ENCODE results near the gene IL12RB1.

Gene IL12RB1

DNA sequence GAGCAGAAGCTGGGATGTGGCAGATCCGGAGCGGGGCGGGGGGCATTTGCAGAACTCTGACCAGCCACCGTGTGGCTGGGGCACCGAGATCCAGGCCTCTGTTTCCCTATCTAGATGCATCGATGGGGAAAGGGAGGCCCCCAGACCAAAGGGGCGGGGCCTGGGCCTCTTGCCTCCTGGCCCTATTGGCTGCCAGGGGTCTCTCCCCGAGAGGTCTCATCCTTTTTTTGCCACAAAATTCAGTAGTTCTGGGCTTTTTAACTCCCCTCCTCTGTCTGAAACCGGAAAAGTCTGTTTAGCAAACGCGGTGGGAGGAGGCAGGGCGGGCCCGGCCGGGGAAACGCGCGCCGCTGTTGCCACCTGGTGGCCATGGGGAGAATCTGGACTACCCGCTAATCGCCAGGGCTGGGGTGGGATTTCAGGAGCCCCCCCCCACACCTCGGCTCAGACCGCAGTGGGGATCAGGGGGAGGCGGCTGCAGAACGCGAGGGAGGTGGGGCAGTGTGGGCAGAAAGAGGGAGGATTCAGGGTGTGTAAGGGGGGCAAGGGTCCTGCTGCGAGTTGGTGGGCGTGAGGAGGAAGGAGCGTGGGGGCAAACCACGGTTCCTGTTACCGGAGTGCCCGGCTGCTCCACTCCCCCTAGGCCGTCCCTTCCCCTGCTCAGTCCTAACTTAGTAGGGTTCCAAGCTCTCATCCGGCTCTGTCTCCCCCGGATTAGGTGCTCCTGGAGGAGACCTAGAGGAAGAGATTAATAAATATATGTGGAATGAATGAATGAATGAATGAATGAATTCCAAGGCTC is 28.3 kb downstream of the IL12RB1 start:
- H3K4me3 ChIP-seq (ENCODE audit: low read depth, low read length), result peak overlapping the region; percentile 32
- TF ChIP-seq, protein P1, sequence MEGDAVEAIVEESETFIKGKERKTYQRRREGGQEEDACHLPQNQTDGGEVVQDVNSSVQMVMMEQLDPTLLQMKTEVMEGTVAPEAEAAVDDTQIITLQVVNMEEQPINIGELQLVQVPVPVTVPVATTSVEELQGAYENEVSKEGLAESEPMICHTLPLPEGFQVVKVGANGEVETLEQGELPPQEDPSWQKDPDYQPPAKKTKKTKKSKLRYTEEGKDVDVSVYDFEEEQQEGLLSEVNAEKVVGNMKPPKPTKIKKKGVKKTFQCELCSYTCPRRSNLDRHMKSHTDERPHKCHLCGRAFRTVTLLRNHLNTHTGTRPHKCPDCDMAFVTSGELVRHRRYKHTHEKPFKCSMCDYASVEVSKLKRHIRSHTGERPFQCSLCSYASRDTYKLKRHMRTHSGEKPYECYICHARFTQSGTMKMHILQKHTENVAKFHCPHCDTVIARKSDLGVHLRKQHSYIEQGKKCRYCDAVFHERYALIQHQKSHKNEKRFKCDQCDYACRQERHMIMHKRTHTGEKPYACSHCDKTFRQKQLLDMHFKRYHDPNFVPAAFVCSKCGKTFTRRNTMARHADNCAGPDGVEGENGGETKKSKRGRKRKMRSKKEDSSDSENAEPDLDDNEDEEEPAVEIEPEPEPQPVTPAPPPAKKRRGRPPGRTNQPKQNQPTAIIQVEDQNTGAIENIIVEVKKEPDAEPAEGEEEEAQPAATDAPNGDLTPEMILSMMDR (IDR thresholded peaks at IDR 0.05), result peak; percentile 98

DNA sequence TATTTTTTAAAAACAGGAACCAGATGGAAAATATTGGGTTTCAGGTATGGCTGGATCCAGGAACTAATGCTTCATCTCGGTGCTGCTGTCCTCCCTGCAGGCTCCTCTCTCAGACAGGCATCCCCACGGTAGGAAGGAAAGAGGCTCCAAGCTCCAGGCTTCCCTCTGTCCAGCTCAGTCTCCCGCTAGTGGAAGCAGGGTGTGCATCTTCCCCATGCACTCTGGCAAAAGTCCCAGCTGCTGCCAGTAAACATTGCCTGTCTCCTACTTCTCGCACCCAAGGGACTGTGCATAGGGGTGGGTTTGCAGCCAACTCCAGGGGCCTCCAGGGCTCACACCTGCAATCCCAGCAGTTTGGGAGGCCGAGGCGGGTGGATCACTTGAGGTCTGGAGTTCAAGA is 29.2 kb downstream of the IL12RB1 start:
- H3K9me3 ChIP-seq (ENCODE audit: control insufficient read depth, low read length), result no peaks in the 10 kb centered on the region
- no peaks in the 10 kb centered on the region for H3K27me3 ChIP-seq (ENCODE audit: control insufficient read depth, insufficient read depth, low read length)
- peak overlapping the region; percentile 88 for H3K27ac ChIP-seq
- TF ChIP-seq, protein P1 (IDR thresholded peaks at IDR 0.05), result no peak
- H3K4me1 ChIP-seq, result peaks cover 15% of the 10 kb centered on the region
- H3K4me3 ChIP-seq (ENCODE audit: low read depth, low read length), result no peak overlapping the region
- no peak overlapping the region for H3K9ac ChIP-seq
- no peaks in the 10 kb centered on the region for H3K79me2 ChIP-seq
- H3K36me3 ChIP-seq (ENCODE audit: control insufficient read depth, insufficient read depth, low read length), result no peaks in the 10 kb centered on the region
- H2AFZ ChIP-seq, result peak overlapping the region; percentile 93
- no peak overlapping the region for H3K4me2 ChIP-seq (ENCODE audit: low read length)

More for the DNA sequence above, 28.3 kb downstream of the IL12RB1 start:
- H3K9me3 ChIP-seq (ENCODE audit: control insufficient read depth, low read length), result no peaks in the 10 kb centered on the region
- H3K4me1 ChIP-seq, result peaks cover 9% of the 10 kb centered on the region
- H3K27ac ChIP-seq, result peak overlapping the region; percentile 88
- peak overlapping the region; percentile 93 for H2AFZ ChIP-seq
- peak overlapping the region; percentile 65 for H3K4me2 ChIP-seq (ENCODE audit: low read length)
- H3K9ac ChIP-seq, result no peak overlapping the region
- H3K27me3 ChIP-seq (ENCODE audit: control insufficient read depth, insufficient read depth, low read length), result no peaks in the 10 kb centered on the region
- H3K36me3 ChIP-seq (ENCODE audit: control insufficient read depth, insufficient read depth, low read length), result no peaks in the 10 kb centered on the region
- no peaks in the 10 kb centered on the region for H3K79me2 ChIP-seq

DNA sequence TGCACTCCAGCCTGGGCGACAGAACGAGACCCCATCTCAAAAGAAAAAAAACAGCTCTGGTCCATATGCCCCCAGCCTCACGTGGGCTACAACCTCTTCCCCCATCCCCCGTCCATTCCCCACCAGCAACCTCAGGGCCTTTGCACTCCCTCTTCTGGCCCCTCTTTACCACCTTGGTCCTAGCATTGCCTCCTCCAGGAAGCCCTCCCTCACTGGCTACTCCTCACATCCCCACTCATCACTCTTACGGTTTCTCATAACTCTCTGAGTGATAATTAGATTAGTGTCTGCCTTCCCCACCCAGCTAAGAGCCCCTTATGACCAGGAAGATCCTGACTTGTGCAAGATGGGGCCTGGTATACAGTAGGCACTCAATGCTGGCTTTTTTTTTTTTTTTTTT is 30.8 kb downstream of the IL12RB1 start:
- no peaks in the 10 kb centered on the region for H3K27me3 ChIP-seq (ENCODE audit: control insufficient read depth, insufficient read depth, low read length)
- no peak overlapping the region for H3K27ac ChIP-seq
- H3K4me2 ChIP-seq (ENCODE audit: low read length), result no peak overlapping the region
- H3K36me3 ChIP-seq (ENCODE audit: control insufficient read depth, insufficient read depth, low read length), result no peaks in the 10 kb centered on the region
- no peaks in the 10 kb centered on the region for H3K79me2 ChIP-seq
- no peaks in the 10 kb centered on the region for H3K9me3 ChIP-seq (ENCODE audit: control insufficient read depth, low read length)
- no peak overlapping the region for H3K4me3 ChIP-seq (ENCODE audit: low read depth, low read length)
- H3K4me1 ChIP-seq, result peaks cover 20% of the 10 kb centered on the region
- no peak overlapping the region for H2AFZ ChIP-seq
- TF ChIP-seq, protein P1 (IDR thresholded peaks at IDR 0.05), result no peak
- H3K9ac ChIP-seq, result no peak overlapping the region

DNA sequence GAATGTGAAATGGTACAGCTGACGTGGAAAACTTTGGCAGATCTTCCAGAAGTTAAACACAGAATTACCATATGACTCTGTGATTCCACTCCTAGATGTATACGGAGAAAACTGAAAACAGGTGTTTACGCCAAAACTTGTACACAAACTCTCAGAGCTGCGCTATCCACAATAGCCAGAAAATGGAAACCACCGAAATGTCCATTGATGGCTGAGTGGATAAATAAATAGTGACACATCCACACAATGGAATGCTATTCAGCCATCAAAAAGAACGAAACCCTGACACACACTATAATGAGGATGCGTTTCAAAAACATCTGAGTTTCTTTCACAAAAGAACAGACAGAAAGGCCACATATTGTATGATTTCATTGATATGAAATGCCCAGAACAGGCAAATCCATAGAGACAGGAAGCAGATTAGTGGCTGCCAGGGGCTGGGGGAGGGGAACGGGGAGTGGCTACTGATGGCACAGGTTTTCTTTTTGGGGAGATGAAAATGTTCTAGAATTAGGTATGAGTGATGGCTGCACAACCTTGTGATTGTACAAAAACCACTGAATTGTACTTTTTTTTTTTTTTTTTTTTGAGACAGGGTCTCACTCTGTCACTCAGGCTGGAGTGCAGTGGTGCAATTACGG is 33.0 kb downstream of the IL12RB1 start:
- Histone ChIP-seq H3K27ac (peak overlapping the region; percentile 96), H3K9me3 (ENCODE audit: control insufficient read depth, low read length) (no peaks in the 10 kb centered on the region), H3K4me1 (peaks cover 23% of the 10 kb centered on the region), H2AFZ (no peak overlapping the region), H3K4me3 (ENCODE audit: low read depth, low read length) (no peak overlapping the region), H3K27me3 (ENCODE audit: control insufficient read depth, insufficient read depth, low read length) (no peaks in the 10 kb centered on the region), H3K36me3 (ENCODE audit: control insufficient read depth, insufficient read depth, low read length) (no peaks in the 10 kb centered on the region), H3K4me2 (ENCODE audit: low read length) (peak overlapping the region; percentile 17), H3K9ac (no peak overlapping the region), H3K79me2 (no peaks in the 10 kb centered on the region)
- TF ChIP-seq, protein P1 (IDR thresholded peaks at IDR 0.05), result no peak

Measured in parathyroid adenoma (tissue), 2 donors.